Measurements from ENCODE around the gene PNPLA3.
"Not testable (repeated sequence)": the region's sequence is repeated elsewhere in the genome, so short reads cannot be mapped to it uniquely, and the experiment has no call there.

GRCh38 chr22:43904412-43904811 lies 19.2 kb upstream of the PNPLA3 start:
- TF ChIP-seq CTCF (IDR thresholded peaks at IDR 0.05; ENCODE audit: low read depth, low read length, poor library complexity, severe bottlenecking); EZH2phosphoT487 (IDR thresholded peaks at IDR 0.05; ENCODE audit: borderline replicate concordance, low read length): not testable (repeated sequence)
